GM11168 (cell line): ENCODE results near the gene HOXB7.

Source experiments
- in situ Hi-C: fragments of 300-500 bp; cut with MboI; formaldehyde crosslinking; loops from one replicate; pipeline ENCODE4 v1.12.0; 2022; ENCODE audit warnings: low sequenced_read_pairs; ENCODE audit not compliant: unreplicated experiment

HOXB7 gene

GRCh38 chr17:48597528-48597777 lies 13.4 kb downstream of the HOXB7 start:
- in situ Hi-C loops: no loop called here

GRCh38 chr17:48596735-48597527 lies 13.9 kb downstream of the HOXB7 start:
- in situ Hi-C loops: no loop called here

- in situ Hi-C loops: no loop called here
Observed at GRCh38 chr17:48596000-48596734, 14.7 kb downstream of the HOXB7 start.

GRCh38 chr17:48595278-48595999 lies 15.4 kb downstream of the HOXB7 start:
- in situ Hi-C loops: no loop called here

- in situ Hi-C loops: no loop called here
Observed at GRCh38 chr17:48594538-48595277, 16.1 kb downstream of the HOXB7 start.

- in situ Hi-C loops: no loop called here
Observed at GRCh38 chr17:48593840-48594537, 16.8 kb downstream of the HOXB7 start.

GRCh38 chr17:48593126-48593829 lies 17.5 kb downstream of the HOXB7 start, which contains the start of gene HOXB5:
TSS of gene HOXB5 (minus strand) at chr17:48593779. CDS start at chr17:48593682, 97 bp downstream.
- in situ Hi-C loops: no loop called here

GRCh38 chr17:48592577-48592976 lies 18.2 kb downstream of the HOXB7 start:
- in situ Hi-C loops: no loop called here

GRCh38 chr17:48592057-48592514 lies 18.7 kb downstream of the HOXB7 start:
- in situ Hi-C loops: no loop called here

GRCh38 chr17:48591255-48592056 lies 19.4 kb downstream of the HOXB7 start:
- in situ Hi-C loops: no loop called here

- in situ Hi-C loops: no loop called here
Observed at GRCh38 chr17:48590607-48591161, 20.1 kb downstream of the HOXB7 start.

- in situ Hi-C loops: no loop called here
Observed at GRCh38 chr17:48589831-48590606, 20.8 kb downstream of the HOXB7 start, which contains the start of gene HOXB3. TSS of gene HOXB3 (minus strand) at chr17:48590241. CDS start at chr17:48552474, 37,767 bp downstream.

GRCh38 chr17:48589060-48589830 lies 21.6 kb downstream of the HOXB7 start:
- in situ Hi-C loops: no loop called here

- in situ Hi-C loops: no loop called here
Observed at GRCh38 chr17:48588528-48588927, 22.3 kb downstream of the HOXB7 start.

GRCh38 chr17:48588074-48588415 lies 22.8 kb downstream of the HOXB7 start:
- in situ Hi-C loops: no loop called here

GRCh38 chr17:48587276-48588073 lies 23.3 kb downstream of the HOXB7 start:
- in situ Hi-C loops: no loop called here
